Effector memory CD4-positive, alpha-beta T cell (primary cell): ENCODE data around the gene POU2F1.
A peak's percentile ranks its signal among the peaks of the same experiment; 100 is the strongest.

Source experiments
- DNase-seq, 3 donors: peaks; one replicate each; pipeline ENCODE4 v3.0.0-alpha.2; 2020
- H3K27ac ChIP-seq: 2 replicates; pipeline ENCODE4 v1.7.0; 2013; ENCODE audit warnings: mild to moderate bottlenecking, low read length, moderate library complexity; ENCODE audit not compliant: insufficient read depth, poor library complexity, severe bottlenecking
- H3K27me3 ChIP-seq: replicated peaks from 2 replicates; pipeline ENCODE4 v1.7.0; 2013; ENCODE audit warnings: mild to moderate bottlenecking, low read length; ENCODE audit not compliant: insufficient read depth, control insufficient read depth, poor library complexity, severe bottlenecking
- H3K36me3 ChIP-seq: 2 replicates; pipeline ENCODE4 v1.7.0; 2013; ENCODE audit warnings: mild to moderate bottlenecking, low read length, moderate library complexity; ENCODE audit not compliant: control insufficient read depth, insufficient read depth
- H3K4me1 ChIP-seq: 2 replicates; pipeline ENCODE4 v1.7.0; 2013; ENCODE audit warnings: low read length, mild to moderate bottlenecking; ENCODE audit not compliant: control insufficient read depth, insufficient read depth, poor library complexity, severe bottlenecking
- H3K4me3 ChIP-seq: 2 replicates; pipeline ENCODE4 v1.7.0; 2013; ENCODE audit warnings: low read length, low read depth, mild to moderate bottlenecking; ENCODE audit not compliant: insufficient read depth, poor library complexity, severe bottlenecking
- H3K9me3 ChIP-seq: 2 replicates; pipeline ENCODE4 v1.7.0; 2013; ENCODE audit warnings: mild to moderate bottlenecking, low read length, moderate library complexity; ENCODE audit not compliant: control insufficient read depth

Gene POU2F1

GRCh38 chr1:167463875-167464575 lies 243.3 kb downstream of the POU2F1 start:
- H3K27me3 ChIP-seq = no peaks in the 10 kb centered on the region
- peaks cover 27% of the 10 kb centered on the region for H3K4me1 ChIP-seq
- H3K4me3 ChIP-seq = no peak overlapping the region
- no peak for DNase-seq
- H3K36me3 ChIP-seq = peaks cover 14% of the 10 kb centered on the region
- H3K27ac ChIP-seq = peak overlapping the region; percentile 24
- no peaks in the 10 kb centered on the region for H3K9me3 ChIP-seq

- no peaks in the 10 kb centered on the region for H3K9me3 ChIP-seq
- H3K27ac ChIP-seq = peak overlapping the region; percentile 24
- H3K36me3 ChIP-seq = peaks cover 14% of the 10 kb centered on the region
Measured at GRCh38 chr1:167465018-167465417, 244.3 kb downstream of the POU2F1 start.

GRCh38 chr1:167465743-167466142 lies 245.1 kb downstream of the POU2F1 start:
- no peak for DNase-seq
- peaks cover 22% of the 10 kb centered on the region for H3K4me1 ChIP-seq
- H3K27me3 ChIP-seq = no peaks in the 10 kb centered on the region
- H3K4me3 ChIP-seq = no peak overlapping the region
- peaks cover 13% of the 10 kb centered on the region for H3K36me3 ChIP-seq
- H3K27ac ChIP-seq = peak overlapping the region; percentile 33
- H3K9me3 ChIP-seq = no peaks in the 10 kb centered on the region

More at GRCh38 chr1:167465018-167465417, 244.3 kb downstream of the POU2F1 start:
- H3K4me3 ChIP-seq = no peak overlapping the region
- DNase-seq = no peak
- H3K27me3 ChIP-seq = no peaks in the 10 kb centered on the region
- H3K4me1 ChIP-seq = peaks cover 27% of the 10 kb centered on the region

- Histone ChIP-seq H3K4me1 (peaks cover 18% of the 10 kb centered on the region), H3K27me3 (no peaks in the 10 kb centered on the region), H3K4me3 (no peak overlapping the region), H3K27ac (no peak overlapping the region), H3K9me3 (no peaks in the 10 kb centered on the region), H3K36me3 (peaks cover 5% of the 10 kb centered on the region)
- no peak for DNase-seq
Measured at GRCh38 chr1:167467126-167467710, 246.5 kb downstream of the POU2F1 start.

- peak overlapping the region; percentile 11 for H3K27ac ChIP-seq
- H3K4me1 ChIP-seq = peaks cover 21% of the 10 kb centered on the region
- no peak for DNase-seq
- peaks cover 9% of the 10 kb centered on the region for H3K36me3 ChIP-seq
- no peak overlapping the region for H3K4me3 ChIP-seq
- no peaks in the 10 kb centered on the region for H3K27me3 ChIP-seq
- H3K9me3 ChIP-seq = no peaks in the 10 kb centered on the region
Measured at GRCh38 chr1:167467752-167468151, 247.1 kb downstream of the POU2F1 start.

- Histone ChIP-seq H3K4me1 (peaks cover 30% of the 10 kb centered on the region), H3K4me3 (no peak overlapping the region), H3K36me3 (peaks cover 5% of the 10 kb centered on the region), H3K27me3 (no peaks in the 10 kb centered on the region), H3K9me3 (no peaks in the 10 kb centered on the region), H3K27ac (no peak overlapping the region)
- DNase-seq = no peak
Measured at GRCh38 chr1:167469280-167469965, 248.7 kb downstream of the POU2F1 start.

GRCh38 chr1:167471568-167471967 lies 250.9 kb downstream of the POU2F1 start:
- H3K27me3 ChIP-seq = no peaks in the 10 kb centered on the region
- H3K27ac ChIP-seq = no peak overlapping the region
- peaks cover 37% of the 10 kb centered on the region for H3K4me1 ChIP-seq
- no peaks in the 10 kb centered on the region for H3K9me3 ChIP-seq
- no peak overlapping the region for H3K4me3 ChIP-seq
- peaks cover 5% of the 10 kb centered on the region for H3K36me3 ChIP-seq
- no peak for DNase-seq

- DNase-seq = no peak
- Histone ChIP-seq H3K4me1 (peaks cover 37% of the 10 kb centered on the region), H3K27ac (peak overlapping the region; percentile 66), H3K9me3 (no peaks in the 10 kb centered on the region), H3K27me3 (no peaks in the 10 kb centered on the region), H3K4me3 (no peak overlapping the region), H3K36me3 (peaks cover 12% of the 10 kb centered on the region)
Measured at GRCh38 chr1:167472752-167473521, 252.3 kb downstream of the POU2F1 start.

GRCh38 chr1:167473761-167474160 lies 253.1 kb downstream of the POU2F1 start:
- Histone ChIP-seq H3K27ac (peak overlapping the region; percentile 66), H3K27me3 (no peaks in the 10 kb centered on the region), H3K36me3 (peaks cover 17% of the 10 kb centered on the region), H3K4me3 (peak overlapping the region; percentile 7), H3K9me3 (no peaks in the 10 kb centered on the region), H3K4me1 (peaks cover 34% of the 10 kb centered on the region)
- no peak for DNase-seq
